WI38 (cell line): ENCODE results near the gene CIC.
A peak's percentile ranks its signal among the peaks of the same experiment; 100 is the strongest.

Experiments used
- H3K4me3 ChIP-seq: 2 replicates; pipeline ENCODE4 v1.5.1; 2011; ENCODE audit warnings: low read depth, mild to moderate bottlenecking, control low read depth, low read length
- CTCF ChIP-seq: IDR thresholded peaks from 2 replicates; pipeline ENCODE4 v1.5.1; 2012; ENCODE audit warnings: low read depth, mild to moderate bottlenecking, control low read depth, low read length

The CIC gene

GRCh38 chr19:42281146-42281826 is 12.2 kb downstream of the CIC start:
- peak overlapping the region; percentile 75 for H3K4me3 ChIP-seq
- TF ChIP-seq CTCF, result no peak

GRCh38 chr19:42281827-42282762 is 13.0 kb downstream of the CIC start:
- H3K4me3 ChIP-seq, result peak overlapping the region; percentile 75
- no peak for TF ChIP-seq CTCF

GRCh38 chr19:42282819-42283187 is 13.8 kb downstream of the CIC start:
- H3K4me3 ChIP-seq, result peak overlapping the region; percentile 50; the same call in 1 of the 2 replicates
- TF ChIP-seq CTCF, result no peak

- H3K4me3 ChIP-seq, result peak overlapping the region; percentile 50
- TF ChIP-seq CTCF, result no peak
Observed at GRCh38 chr19:42283188-42284065, 14.4 kb downstream of the CIC start.

GRCh38 chr19:42284066-42284501 is 15.0 kb downstream of the CIC start:
- H3K4me3 ChIP-seq, result peak overlapping the region; percentile 39

More at GRCh38 chr19:42284066-42284501, 15.0 kb downstream of the CIC start:
- TF ChIP-seq CTCF, result no peak
